Stimulated activated CD4-positive, alpha-beta T cell treated with anti-CD3 and anti-CD28 coated beads, Interleukin-2, amount 100 ng/mL, for 24 hours (primary cell): Measurements from ENCODE around the gene CHCHD6.

Experiments used
- DNase-seq, 2 donors: peaks; one replicate each; pipeline ENCODE4 v3.0.0-alpha.2; 2020

The CHCHD6 gene

DNA sequence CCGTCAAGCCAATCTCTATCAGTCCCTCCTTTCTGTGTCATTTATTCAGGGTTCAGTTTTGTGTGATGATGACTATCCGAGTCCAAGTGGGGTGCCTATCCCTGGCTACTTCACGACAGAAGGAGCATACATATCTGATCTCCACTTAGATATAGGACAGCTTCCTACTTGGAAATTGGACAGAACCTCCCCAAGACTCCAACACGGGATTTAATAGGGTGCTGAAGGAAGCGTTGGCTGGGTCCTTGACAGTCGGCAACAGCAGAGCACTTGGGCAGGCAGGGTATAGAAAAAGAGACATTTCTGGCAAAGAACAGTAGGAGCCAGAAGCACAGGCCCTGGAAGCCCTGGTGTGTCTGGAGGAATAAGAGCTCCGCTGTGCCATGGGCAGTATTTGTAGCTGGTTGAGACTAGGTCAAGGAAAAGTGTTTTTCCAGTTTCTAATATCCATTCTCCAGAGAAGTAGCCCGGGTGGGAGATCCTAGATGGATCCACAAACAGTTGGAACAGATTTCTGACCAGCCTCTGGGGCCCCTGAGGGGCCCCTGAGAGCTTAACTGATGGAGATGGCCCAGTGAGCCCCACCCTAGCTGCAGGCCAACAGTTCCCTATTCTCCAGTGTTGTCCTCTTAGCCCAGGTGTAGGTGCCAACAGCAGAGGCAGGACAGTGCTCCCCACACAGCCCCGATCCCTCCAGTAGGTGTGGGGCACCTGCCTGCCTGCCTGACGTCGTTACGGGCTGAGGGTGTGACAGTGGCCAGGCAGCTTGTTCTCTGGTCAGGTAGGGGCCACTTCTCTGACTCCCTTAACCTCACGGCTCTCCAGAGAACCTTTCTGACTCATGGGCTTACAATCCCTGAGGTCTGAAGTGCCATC is 130.8 kb downstream of the CHCHD6 start:
- DNase-seq: no peak

DNA sequence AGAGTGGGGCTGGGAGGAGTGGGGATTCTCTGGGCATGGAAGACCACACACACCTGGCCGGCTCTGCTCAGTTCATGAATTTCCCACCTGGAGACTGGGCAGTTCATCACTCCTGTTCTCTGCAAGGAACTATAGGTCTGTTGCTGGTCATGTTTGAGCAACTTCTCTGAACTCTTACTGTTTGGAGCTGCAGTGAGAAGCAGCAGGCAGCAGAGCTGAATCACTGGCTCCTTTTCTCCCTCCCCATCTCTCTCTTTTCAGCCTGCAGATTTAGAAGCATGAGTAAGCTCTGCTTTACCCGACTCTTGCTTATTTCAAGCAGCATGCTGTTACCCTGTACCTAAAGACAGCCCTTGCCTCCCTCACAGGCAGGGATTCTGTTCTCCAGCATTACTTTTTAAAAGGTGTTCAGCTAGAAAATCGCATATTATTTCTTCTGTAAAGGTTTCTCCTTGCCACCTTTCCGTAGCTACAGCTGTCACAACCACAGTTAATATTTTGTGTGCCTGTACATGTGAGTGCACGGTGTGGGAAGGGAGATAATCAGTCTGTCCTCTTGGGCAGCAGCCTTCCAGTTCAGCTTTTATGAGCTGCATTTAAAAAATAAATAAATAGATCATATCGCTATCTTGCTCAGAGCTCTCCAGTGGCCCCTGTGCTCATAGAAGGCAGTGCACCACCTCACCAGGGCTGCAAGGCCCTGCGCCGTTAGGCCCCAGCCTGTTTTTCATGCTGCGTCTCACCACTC is 131.6 kb downstream of the CHCHD6 start:
- no peak for DNase-seq

DNA sequence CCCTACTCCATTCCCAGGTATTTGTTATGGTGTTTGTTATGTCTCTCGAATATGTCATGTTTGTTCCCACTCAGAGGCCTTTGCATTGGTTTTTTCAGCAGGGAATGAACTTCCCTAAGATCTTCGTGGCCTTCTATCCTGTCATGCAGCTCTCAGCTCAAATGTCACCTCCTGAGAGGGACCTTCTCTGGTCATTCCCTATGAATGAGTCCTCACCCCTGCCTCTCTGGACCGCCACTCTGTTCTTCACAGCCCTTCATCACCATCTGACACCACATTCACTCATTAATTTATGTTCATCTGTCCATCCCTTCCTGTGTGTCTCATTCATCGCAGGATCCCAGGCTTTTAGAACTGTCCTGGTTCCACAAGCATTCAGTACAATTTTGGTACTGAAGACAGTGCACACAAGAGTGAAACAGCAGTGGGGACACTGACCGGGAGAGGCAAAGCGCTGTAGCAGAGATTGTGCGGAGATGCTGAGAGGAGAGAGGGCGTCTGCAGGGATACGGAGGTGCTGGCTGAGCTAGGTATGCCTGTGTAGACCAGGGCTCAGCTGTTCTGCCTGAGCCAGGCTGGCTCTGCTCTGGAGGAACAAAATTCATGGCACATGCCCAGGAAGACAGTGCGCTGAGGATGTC is 132.3 kb downstream of the CHCHD6 start:
- no peak for DNase-seq

DNA sequence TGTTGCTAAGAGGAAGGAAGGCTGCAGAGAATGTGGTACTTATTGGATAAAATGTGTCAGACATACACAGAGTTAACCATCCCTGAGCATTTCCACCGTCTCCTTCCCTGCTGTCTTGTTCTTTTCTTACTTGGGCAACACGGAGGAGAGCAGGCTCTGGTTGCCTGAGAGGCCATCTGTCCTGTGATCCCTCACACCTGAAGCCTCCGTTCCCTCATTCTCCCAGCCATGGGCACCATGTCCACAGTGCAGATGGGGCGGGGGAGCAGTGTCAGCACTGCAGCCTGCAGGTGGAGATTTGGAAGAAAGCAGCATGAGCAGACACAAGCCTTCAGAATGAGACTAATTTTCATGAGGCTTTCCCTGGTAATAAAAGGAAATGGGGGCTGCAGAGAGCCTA is 133.7 kb downstream of the CHCHD6 start:
- no peak for DNase-seq

DNA sequence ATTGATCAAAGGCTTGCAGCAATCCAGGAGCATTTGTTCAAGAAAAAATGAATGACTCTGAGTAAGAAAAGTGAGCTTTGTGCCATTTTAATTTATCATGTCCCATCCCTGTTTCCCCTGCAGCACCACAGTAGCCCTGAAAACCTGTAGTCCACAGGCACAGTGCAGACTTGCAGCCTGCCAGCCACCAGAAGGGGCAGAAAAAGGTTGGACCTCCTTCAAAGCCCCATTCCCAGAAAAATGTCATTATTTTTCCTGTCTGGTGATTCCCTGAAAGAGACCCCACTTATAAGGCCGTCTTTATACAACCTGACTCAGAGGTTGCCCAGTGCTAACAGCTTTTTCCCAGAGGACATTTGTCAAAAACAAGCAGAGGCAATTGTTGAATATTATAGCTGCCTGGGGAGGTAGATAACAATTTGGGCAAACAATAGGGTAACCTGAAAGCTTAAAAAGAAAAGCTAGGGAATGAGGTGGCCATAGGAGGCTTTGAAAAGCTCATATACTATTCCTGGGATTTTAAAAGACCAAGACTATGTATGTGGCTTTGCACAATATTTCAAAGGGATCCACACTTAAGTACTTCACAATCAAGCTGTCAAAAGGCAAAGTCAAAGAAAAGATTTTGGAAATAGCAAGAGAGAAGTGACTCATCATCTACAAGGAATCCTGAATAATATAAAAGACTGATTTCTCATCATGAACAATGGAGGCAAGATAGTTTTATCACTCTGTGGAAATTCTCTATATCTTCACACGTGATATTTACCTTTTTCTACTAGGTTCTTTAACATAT is 142.1 kb downstream of the CHCHD6 start:
- no peak for DNase-seq

DNA sequence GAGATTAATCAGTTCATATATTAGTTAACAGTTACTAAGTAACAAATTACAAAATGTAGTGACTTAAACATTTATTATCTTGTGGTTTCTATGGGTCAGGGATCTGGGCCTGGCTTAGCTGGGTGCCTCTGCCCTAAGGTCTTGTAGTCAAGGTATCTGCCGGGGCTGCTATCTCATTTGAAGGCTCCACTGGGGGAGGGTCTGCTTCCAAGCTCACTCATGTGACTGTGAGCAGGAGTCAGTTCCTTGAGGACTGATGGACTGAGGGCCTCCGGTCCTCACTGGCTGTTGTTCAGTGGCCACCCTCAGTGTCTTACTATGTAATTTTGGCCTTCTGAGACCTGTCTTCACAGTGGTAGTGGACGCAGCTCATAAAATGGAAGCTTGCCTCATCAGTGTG is 143.0 kb downstream of the CHCHD6 start:
- no peak for DNase-seq

DNA sequence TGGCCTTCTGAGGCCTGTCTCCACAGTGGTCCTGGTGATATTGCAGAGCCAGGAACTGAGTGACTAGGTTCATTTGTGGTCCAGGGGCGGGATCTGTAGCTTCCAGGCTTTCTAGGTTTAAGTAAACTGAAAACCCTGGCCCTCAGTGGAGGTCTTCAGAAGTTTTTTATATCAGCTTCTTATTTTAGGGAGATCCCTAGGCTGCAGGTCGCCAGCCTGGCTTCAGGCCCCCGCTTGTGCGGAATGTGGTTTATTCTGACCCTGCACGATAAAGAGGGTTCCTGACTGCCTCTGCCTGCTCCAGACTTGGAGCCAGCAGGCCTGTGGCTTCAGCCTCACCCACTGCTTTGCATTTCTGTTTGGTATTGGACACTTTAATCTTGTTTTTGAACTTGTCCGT is 145.0 kb downstream of the CHCHD6 start:
- DNase-seq: no peak

DNA sequence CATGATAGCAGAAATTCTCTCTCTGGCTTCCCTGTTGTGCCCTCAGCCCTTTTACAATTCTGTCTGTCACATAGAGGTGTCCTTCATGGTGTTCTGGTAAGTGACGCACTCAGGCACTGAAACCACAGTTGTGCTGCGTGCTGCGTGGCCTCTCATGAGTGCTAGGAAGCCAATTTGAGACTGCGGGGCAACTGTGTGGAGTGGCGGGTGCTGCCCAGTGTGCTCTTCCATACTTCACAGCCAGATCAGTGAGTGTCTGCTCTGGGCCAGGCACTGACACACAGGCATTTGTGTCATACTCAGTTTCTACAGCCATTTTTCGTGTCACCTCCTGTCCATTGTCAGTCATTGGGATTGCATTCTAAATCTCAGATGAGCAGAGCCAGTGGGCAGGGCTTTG is 145.7 kb downstream of the CHCHD6 start:
- DNase-seq: no peak

DNA sequence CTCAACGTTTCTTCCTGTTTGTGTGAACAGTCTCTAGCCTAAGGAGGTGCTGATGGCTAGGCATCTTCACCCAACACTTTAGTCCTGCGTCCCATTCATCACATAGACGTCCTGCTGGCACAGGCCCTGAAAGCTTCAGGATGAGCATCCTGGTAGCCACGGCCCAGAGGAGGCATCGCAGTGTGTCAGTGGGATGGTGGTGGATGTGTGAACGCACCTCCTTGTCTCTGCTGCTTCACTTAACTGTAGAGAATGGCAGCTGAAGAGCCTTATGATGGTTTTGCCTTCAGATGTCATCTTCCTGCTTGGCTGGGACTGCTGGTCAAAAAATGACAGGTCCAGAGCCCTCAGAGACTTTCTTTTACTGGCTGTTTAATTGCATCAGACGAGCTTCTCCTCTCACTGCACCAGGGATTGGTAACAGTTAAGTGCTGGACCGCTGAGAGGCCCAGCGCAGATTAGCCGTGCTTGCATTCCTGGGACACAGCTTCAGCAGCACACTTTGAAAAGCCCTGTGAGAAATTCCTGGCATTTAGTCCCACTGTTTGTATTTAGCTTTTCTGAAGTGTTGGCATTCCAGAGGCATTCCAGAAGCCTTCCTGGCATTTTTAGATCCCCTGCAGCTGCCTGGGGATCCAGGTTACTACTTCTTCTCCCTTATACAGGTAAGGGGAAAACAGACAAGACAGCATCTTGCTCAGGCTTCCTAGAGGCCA is 146.5 kb downstream of the CHCHD6 start:
- no peak for DNase-seq

DNA sequence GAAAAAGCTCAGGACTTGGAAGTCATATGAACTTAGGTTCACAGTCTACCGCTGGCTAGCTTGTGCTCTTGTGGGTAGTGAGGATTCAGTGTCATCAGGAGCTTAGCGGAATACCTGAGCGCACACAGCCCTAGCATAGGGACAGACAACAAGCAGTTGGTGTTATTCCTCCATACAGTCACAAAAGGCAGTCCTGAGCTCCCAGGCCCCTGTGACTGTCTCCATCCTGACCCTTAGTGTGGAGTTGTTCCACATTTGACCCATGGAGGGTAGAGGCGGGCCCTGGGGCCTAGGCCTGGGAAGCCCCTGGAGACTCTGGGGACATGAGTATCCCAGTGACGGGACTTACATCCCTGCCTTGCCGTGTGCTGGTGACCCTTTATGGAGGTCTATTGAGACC is 147.3 kb downstream of the CHCHD6 start:
- no peak for DNase-seq

DNA sequence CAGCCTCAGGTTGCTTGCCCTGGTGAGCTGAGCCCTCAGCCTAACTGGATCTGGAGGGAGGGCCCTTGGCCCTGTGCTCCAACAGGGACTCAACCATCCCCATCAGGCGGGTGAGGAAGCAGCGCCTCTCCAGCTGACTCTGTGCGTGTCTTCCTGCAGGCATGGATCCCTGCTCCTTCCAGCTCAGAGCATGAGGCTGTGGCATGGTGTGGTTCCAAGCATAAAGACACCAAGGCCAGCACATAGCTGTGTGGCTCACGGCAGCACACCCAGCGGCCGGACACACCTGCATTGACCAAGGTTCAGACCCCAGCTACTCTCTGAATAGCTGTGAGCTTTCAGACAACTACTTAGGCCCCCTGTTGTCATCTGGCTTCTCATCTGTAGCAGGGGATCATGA is 147.9 kb downstream of the CHCHD6 start:
- no peak for DNase-seq

DNA sequence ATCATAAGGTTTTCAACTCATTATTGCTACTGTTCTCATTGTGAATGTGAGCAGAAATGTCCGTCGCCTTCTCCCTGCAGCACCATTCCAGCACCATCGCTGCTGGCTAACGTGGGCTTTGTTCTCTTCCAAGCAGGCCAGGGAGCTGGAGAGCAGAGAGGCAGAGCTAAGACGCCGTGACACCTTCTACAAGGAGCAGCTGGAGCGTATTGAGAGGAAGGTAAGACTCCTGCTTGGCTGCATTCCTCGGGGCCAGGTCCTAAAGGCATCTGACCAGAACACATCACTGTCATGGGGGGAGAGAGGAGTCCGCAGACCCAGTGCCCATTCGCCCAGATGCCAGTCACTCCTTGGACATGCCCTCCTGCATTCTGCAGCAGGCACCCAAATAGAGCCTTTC is 148.5 kb downstream of the CHCHD6 start:
- no peak for DNase-seq

DNA sequence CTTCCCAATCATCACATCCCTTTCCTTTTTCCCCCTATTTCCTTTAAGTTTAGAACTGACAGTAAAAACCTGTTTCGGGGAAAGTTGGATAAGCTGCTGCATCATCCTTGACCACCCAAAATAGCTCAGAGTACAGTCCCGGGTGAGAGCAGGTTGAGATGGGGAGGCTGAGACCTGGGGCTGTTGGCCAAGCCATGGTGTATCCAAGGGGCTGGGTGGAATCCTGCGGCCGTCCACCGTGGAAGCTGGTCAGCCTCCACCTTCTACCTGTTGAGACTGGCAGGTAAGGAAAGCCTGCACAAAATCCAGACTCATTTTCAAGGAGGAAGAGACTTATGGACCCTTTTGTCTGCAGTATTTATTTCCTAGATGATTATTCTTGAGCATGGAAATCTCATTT is 150.6 kb downstream of the CHCHD6 start:
- no peak for DNase-seq

DNA sequence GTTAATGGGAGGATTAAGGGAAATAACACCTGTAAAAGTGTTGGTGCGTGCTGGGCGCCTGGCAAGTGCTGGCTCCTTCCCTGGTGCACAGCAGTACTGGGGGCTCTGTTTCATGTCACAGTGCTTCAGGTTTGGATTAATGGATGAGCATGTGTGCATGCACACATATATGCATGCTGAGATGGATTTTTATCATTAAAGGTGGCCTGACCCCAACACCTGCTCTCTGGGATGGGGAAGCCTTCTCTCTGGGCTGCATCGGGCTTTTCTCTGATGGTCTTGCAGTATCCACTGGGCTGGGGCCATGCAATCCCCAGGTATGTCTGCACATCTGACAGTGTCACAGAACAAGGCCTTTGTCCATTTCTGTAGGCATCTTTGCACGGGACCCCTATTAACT is 151.3 kb downstream of the CHCHD6 start:
- DNase-seq: no peak

DNA sequence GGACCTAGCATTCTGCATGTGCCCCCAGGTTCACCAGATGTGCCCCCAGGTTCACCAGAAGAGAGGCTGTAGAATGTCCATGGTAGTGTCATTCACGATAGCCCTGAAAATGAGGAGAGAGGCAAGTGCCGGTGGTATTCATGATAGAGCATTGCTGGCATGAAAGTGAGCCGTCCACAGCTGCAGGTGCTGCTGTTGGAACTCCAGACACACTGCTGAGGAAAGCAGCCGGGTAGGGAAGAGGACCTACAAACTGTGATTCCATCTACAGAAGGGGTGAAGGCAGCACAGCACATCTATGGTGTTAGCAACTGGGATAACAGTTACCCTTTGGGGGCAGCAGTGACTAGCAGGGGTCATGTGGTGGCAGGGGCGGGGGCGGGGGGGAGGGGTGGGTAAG is 153.9 kb downstream of the CHCHD6 start:
- DNase-seq: no peak

DNA sequence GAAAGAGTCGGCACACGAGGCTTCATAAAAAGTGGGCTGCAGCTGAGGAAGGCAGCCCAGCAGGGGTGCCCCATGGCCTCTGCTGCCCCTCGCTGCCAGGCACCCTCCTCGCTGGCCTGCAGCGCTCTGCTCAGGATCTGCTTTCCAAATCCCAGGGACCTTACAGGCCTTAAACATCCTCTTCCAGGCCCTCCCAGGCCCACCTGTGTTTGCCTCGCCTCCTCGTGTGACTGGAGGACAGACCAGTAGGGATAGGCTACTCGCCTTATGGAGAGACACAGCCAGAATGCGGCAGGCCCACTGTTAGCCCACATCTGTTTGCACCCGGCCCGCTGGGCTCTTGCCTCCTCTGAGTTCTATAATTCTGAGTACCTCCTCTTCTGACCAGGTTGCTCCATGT is 154.4 kb downstream of the CHCHD6 start:
- no peak for DNase-seq

DNA sequence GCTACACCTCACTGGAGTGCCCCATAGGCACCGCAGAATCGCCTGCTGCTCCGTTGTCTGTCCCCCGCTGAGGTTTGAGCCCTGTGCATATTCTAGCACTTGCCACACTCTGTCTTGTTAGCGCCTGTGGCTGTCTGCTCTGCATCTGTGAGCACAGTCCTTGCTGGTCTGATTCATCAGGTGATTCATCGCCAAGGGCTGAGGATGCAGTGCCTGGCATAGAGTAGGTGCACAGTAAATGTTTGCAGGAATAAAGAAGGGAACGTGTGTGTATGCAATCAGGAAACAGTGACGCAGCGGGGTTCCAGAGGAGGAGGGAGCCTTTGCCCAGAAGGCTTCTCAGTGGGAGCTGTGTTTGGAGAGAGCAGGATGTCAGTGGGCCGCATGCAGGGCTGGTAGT is 154.8 kb downstream of the CHCHD6 start:
- DNase-seq: no peak

DNA sequence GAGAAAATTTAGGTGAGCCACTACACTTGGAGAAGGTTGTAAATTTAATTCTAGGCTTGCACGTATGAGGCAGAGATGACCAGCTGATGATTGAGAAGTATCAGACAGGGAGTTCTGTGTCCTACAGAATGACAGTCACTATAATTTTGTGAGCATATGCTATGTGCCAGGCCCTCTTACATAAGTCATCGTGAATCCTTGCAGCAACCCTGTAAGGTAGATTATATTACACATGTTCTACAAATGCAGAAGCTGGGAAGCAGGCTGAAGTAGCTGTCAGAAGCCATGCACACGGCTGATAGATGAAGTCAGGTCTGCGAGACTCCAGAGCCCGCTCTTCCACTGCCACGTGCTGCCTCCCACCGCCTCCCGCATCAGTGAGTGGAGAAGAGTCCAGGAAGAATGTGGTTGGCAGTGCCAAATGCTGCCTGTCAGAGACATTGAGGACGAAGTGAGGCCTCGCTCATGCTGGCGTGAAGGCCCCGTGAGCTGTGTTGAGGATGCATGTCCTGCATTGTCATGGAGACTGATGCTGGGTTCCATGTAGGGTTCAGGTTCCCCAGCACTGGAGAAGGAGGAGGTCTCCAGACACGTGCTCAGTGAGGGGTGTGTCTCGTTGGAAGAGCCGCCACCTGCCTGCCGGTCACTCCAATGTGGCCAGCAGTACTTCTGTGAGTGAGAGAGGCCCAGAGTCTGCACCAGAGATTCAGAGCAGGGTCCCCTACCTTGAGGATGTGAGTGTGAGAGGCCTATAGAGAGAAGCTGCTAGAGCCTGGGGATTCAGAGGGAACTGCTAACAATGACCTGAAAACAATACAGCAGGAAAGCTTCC is 155.6 kb downstream of the CHCHD6 start:
- DNase-seq: no peak

DNA sequence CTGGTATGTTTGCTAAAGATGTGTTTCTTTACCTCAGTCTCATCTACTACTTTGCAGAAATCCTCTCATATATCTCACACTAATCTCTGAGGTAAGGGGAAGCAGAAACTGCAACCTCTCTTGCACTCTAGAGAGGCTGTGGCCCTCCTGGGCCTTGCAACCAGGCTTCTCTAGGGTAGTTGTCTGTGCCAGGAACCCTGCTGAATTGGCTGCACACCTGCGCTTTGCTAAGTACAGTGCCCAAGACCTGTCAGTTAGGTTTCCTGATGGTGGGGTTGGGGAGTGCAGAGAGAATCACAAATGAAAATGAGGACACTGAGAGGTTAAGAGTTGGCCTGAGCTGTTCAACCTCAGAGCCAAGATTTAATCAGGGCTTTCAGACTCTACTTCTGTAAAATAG is 161.7 kb downstream of the CHCHD6 start:
- DNase-seq: no peak

DNA sequence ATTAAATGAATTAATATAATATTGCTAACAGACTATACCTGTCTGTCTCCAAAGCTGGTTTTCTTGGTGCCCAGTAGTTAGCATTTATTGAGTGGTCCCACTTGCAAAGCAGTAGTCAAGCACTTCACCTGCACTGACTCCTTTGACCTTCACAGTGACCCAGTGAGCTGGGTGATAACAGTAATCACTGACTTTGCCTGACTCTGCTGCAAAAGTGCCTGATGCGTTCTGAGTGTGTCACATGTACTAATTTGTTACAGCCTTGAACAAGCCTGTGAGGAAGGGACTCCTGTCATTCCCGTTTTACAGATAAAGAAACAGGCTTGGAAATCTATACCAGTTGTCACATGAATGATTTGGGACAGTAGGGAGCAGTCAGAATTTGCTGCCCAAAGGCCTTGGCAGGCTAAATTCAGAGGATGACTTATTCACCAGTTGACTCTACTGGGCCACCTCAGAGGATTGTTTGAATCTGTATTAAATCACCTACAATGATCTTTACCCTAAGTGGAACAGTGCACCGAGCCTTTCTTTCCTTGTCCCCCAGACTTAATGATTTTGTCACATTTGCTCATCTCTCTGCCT is 162.2 kb downstream of the CHCHD6 start:
- no peak for DNase-seq
